ENCODE results near the gene EIF4EBP2. TPM values are rescaled to one million over a fixed set of nuclear protein-coding genes. Genes with fewer than 3 reads are reported as not detected.

EIF4EBP2 gene
- total and polyA plus RNA-seq, 2 of the 13 experiments (the other 11 are each of a cell fraction or from before 2014, with no cell fraction given), result 16.9 to 22.0 TPM

- no peak overlapping the region for H3K4me2 ChIP-seq (ENCODE audit: low read depth, low read length)
- BruUV-seq (replicated peaks), result no TSS peak
- ChIA-PET CTCF (ENCODE audit: low intra/inter-chr PET ratio, low total read pairs) (no interaction called here), POLR2A (interaction anchor here (0.6 to 3.0 kb wide), 3 partner anchors 10 to 38 kb away, joined by 3 to 32 read pairs (median 4); no protein-coding TSS in a partner anchor)
- no peak overlapping the region for H3K27ac ChIP-seq (ENCODE audit: extremely low read length, insufficient read depth, low read length)
- H2AFZ ChIP-seq (ENCODE audit: low read length), result no peak overlapping the region
- no peaks in the 10 kb centered on the region for H3K27me3 ChIP-seq (ENCODE audit: control insufficient read depth in 1 of 2, insufficient read depth in 2 of 2, low read length in 2 of 2)
- H3K79me2 ChIP-seq (ENCODE audit: insufficient read depth, low read length), result no peaks in the 10 kb centered on the region
- H4K20me1 ChIP-seq (ENCODE audit: insufficient read depth, low read length), result no peaks in the 10 kb centered on the region
- no peak for DNase-seq (ENCODE audit: low spot score)
- TF ChIP-seq BCL6 (CRISPR knock-in tag; IDR thresholded peaks at IDR 0.05) (no peak), PRDM4 (CRISPR knock-in tag; IDR thresholded peaks at IDR 0.05; ENCODE audit: borderline replicate concordance) (no peak), KMT2A (CRISPR knock-in tag; IDR thresholded peaks at IDR 0.05) (no peak), ZMYM2 (CRISPR knock-in tag; IDR thresholded peaks at IDR 0.05) (no peak), IRF9 (CRISPR knock-in tag; IDR thresholded peaks at IDR 0.05; ENCODE audit: borderline replicate concordance) (no peak), ZNF710 (CRISPR knock-in tag; IDR thresholded peaks at IDR 0.05; ENCODE audit: borderline replicate concordance) (no peak), NFE2 (CRISPR knock-in tag; IDR thresholded peaks at IDR 0.05) (no peak), HNRNPUL1 (IDR thresholded peaks at IDR 0.05; ENCODE audit: low read depth, low read length) (no peak), ZNF558 (CRISPR knock-in tag; IDR thresholded peaks at IDR 0.05; ENCODE audit: borderline replicate concordance) (no peak), HOMEZ (CRISPR knock-in tag; IDR thresholded peaks at IDR 0.05; ENCODE audit: low read depth) (no peak), ZNF775 (CRISPR knock-in tag; IDR thresholded peaks at IDR 0.05; ENCODE audit: borderline replicate concordance) (no peak), TEF (CRISPR knock-in tag; IDR thresholded peaks at IDR 0.05) (no peak), NFE2L2 (IDR thresholded peaks at IDR 0.05; ENCODE audit: low read length) (no peak), NCOA2 (CRISPR knock-in tag; IDR thresholded peaks at IDR 0.05) (no peak)
- TF ChIP-seq, protein P1, sequence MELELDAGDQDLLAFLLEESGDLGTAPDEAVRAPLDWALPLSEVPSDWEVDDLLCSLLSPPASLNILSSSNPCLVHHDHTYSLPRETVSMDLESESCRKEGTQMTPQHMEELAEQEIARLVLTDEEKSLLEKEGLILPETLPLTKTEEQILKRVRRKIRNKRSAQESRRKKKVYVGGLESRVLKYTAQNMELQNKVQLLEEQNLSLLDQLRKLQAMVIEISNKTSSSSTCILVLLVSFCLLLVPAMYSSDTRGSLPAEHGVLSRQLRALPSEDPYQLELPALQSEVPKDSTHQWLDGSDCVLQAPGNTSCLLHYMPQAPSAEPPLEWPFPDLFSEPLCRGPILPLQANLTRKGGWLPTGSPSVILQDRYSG (CRISPR knock-in tag; IDR thresholded peaks at IDR 0.05), result no peak
- FAIRE-seq, result no peak
- intact Hi-C loops (cut with micrococcal nuclease; ENCODE audit: unreplicated experiment), result loop anchor here (5.0 kb wide), 1 partner anchor 80 kb away; the partner anchor contains the start of gene NPFFR1
- H3K36me3 ChIP-seq (replicated peaks in 1 of 2; ENCODE audit: control insufficient read depth in 1 of 2, insufficient read depth in 2 of 2, low read length in 2 of 2), result no peaks in the 10 kb centered on the region
- WGBS (ENCODE audit: low lambda C conversion rate), result 98% methylated on average over 4 of the region's 4 CpGs
- H3K4me1 ChIP-seq (ENCODE audit: insufficient read depth, low read length), result peaks cover 48% of the 10 kb centered on the region
- in situ Hi-C loops (cut with HindIII; ENCODE audit: extremely low pct_ligation_motif_present, low pct_unique_long_range_greater_than_20kb), result loop anchor here (5.0 kb wide), 1 partner anchor 140 kb away; no protein-coding TSS in a partner anchor
- no peak for ATAC-seq
- no peaks in the 10 kb centered on the region for H3K9me3 ChIP-seq (ENCODE audit: low read length)
- no peak overlapping the region for H3K4me3 ChIP-seq (replicated peaks in 1 of 3; ENCODE audit: insufficient read depth in 1 of 3, low read depth in 2 of 3, low read length in 3 of 3)
- H3K9ac ChIP-seq (ENCODE audit: insufficient read depth, low read depth, low read length), result no peak overlapping the region
These were observed 41.6 kb upstream of the EIF4EBP2 start for GRCh38 chr10:70362328-70362727.
